ENCODE measurements around the gene PAFAH2.
A peak's percentile ranks its signal among the peaks of the same experiment; 100 is the strongest.
"Not testable (repeated sequence)": the region's sequence is repeated elsewhere in the genome, so short reads cannot be mapped to it uniquely, and the experiment has no call there.

Gene PAFAH2

DNA sequence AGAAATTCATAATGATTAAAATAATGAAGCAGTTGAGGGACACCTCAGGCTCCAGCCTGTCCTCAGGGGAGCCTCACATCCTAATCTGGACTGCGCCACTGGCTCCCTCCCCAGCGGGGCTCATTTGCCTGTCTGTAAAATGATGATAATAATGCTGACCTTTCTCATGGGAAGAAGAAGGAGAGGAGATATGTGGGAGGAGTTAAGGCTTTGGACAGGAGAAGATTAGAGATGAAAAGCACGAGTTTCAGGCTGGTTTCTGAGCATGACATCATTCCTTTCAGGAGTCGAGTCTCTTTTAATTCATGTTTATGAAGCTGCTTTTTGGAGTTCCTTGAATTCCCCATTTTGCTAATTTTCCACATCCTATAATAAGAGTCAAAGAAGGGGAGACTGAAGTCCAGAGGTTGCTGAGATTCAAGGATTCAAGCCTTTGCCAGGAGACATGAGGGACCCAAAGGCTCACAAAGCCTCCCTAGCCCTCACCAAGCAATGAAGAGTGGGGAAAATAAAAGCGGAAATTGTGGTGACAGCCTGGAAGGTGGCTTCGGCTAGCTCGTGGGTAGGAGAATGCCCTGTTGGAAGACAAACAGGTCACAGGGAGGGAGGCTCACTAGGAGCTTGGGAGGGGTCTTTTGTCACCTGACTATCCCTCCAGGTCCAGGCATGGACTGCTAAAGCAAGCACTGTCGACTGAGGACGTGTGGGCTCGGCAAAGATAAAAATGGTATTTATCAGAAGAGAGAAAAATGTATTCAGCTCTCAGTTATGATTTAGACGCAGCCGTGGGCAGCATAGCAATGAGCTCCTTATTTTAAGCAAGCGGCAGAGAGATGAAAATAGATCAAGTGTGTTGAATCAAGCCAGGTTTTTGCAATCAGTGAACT, 64.1 kb downstream of the PAFAH2 start:
- DNase-seq (ENCODE audit: low read depth in 2 of 2) = no peak
- no peak overlapping the region for H3K4me3 ChIP-seq (replicated peaks in 1 of 2; ENCODE audit: low read depth in 2 of 2, low read length in 2 of 2)
- TF ChIP-seq, protein P1, sequence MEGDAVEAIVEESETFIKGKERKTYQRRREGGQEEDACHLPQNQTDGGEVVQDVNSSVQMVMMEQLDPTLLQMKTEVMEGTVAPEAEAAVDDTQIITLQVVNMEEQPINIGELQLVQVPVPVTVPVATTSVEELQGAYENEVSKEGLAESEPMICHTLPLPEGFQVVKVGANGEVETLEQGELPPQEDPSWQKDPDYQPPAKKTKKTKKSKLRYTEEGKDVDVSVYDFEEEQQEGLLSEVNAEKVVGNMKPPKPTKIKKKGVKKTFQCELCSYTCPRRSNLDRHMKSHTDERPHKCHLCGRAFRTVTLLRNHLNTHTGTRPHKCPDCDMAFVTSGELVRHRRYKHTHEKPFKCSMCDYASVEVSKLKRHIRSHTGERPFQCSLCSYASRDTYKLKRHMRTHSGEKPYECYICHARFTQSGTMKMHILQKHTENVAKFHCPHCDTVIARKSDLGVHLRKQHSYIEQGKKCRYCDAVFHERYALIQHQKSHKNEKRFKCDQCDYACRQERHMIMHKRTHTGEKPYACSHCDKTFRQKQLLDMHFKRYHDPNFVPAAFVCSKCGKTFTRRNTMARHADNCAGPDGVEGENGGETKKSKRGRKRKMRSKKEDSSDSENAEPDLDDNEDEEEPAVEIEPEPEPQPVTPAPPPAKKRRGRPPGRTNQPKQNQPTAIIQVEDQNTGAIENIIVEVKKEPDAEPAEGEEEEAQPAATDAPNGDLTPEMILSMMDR (IDR thresholded peaks at IDR 0.05; ENCODE audit: low read depth, low read length) = no peak

DNA sequence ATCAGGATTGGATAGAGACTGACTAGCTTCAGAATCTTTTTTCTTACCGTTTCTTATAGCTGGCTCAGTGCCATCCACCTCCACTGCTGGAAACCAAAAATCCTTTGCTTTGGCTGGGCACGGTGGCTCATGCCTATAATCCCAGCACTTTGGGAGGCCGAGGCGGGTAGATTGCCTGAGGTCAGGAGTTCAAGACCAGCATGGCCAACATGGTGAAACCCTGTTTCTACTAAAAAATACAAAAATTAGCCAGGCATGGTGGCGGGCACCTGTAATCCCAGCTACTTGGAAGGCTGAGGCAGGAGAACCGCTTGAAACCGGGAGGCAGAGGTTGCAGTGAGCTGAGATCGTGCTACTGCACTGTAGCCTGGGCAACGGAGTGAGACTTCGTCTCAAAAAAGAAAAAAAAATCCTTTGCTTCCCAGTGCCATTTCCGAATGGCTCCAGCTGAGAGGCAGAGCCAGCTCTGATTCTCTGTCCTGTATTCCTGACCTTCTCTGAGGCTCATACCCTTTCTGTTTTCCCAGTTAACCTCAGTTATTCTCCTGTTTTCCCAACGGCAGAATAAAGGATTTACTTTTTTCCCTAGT, 65.0 kb downstream of the PAFAH2 start:
- not testable (repeated sequence) for DNase-seq (ENCODE audit: low read depth in 2 of 2); H3K4me3 ChIP-seq (replicated peaks in 1 of 2; ENCODE audit: low read depth in 2 of 2, low read length in 2 of 2)

DNA sequence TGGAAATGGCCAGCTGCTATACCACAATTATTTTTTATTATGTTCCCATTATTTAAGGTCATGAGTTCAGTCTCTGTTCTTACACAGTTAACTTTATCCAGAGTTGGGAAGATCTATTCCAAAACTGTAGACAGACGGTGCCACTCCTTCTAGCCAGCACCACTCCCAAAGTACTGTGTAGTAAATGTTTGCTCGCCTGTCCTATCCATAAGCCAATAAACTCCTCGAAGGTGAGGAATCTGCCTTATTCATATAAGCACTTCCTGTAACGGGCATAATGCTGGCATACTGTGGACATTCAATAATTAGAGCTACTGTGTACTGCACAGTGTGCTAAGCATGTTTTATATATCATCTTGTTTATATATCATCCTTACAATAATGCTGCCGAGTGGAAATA, 65.5 kb downstream of the PAFAH2 start:
- TF ChIP-seq, protein P1 (IDR thresholded peaks at IDR 0.05; ENCODE audit: low read depth, low read length) = no peak
- DNase-seq (ENCODE audit: low read depth in 2 of 2) = no peak
- no peak overlapping the region for H3K4me3 ChIP-seq (replicated peaks in 1 of 2; ENCODE audit: low read depth in 2 of 2, low read length in 2 of 2)

DNA sequence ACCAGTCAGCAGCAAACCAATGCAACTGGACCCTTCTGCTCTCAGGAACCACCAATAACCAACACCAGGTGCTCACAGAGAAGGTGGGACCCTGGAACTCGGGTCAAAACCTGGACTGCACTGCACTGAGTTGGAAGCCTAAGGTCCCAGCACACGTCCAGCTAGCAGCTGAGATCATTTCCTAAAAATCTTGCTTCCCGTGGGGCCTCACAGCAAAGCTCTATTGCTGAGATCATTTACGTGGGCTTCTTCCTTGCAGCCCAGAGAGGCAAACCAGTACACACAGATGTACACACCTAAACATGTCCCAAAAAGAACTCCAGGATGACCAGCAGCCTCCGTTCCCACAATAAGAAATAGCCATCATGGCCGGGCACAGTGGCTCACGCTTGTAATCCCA, 68.8 kb downstream of the PAFAH2 start:
- H3K4me3 ChIP-seq (replicated peaks in 1 of 2; ENCODE audit: low read depth in 2 of 2, low read length in 2 of 2) = no peak overlapping the region
- TF ChIP-seq, protein P1 (IDR thresholded peaks at IDR 0.05; ENCODE audit: low read depth, low read length) = no peak
- DNase-seq (ENCODE audit: low read depth in 2 of 2) = no peak

DNA sequence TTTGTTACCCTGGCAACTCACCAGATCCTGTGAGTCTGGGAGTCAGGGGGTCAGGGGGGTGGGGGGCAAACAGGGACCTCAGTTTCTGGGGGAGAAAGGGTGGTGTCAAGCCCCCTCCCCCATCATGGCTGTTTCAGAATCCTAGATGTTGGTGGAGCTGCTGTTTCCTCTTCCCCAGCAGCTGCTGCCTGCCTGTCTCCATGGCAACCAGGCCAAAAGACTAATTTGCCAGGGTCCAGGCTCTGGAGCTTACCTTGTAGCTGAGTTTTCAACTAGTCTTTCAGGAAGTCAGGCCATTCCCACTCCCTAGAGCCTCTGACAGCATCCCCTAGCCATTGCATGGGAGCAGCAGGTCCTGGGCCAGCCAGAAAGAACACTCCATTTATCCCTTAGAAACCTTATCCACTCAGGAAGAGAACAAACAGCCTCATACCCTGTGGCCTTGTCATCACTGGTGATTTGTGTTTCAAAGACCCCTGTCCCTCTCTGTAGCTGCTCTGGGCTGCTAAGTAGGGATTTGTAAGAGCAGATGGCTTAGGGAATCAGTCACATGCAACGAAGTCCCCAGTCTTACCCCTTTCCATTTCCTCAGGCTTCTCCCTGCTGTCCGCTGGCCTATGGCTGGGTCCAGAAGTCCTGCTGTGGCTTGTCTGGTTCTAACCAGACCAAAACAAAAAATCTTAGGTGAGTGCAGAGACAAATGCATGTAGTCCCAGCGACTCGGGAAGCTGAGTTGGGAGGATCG, 70.2 kb downstream of the PAFAH2 start:
- peak in 1 of 2 donors; percentile 31 for DNase-seq (ENCODE audit: low read depth in 2 of 2)
- H3K4me3 ChIP-seq (replicated peaks in 1 of 2; ENCODE audit: low read depth in 2 of 2, low read length in 2 of 2) = no peak overlapping the region

DNA sequence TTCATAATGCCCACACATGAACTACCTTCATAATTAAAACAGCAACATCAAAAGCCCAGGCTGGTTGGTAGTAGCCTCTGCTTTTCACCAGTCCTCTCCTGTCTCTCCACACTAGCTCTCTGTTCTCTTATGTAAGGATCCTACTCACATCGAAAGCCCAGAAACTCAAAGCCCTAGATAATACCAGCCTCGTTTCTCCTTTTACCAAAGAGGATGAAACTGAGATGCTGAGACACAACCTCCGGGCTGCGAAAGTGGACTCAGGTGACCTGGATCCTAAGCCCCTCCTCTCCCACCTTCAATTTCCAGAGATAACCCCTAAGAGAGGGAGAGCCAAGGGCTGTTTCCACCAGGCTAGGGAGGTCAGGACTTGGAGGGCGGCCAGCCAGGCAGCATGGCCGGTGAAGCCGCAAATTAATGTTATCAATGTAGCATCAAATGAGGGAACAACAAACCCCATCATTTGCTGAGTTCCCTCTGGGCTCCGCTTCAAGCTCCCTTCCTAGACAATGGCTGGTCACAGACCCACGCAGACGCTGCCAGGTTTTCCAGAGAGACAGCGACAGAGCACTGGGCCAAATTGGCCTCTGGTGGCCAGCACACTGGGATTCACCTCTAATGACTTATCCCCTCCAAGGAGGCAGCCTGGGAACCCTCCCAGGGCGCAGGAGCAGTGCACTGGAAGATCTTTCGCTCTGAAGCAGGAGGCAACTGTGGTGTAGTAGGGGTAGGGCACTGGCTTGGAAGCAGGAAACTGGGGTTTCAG, 70.9 kb downstream of the PAFAH2 start:
- no peak overlapping the region for H3K4me3 ChIP-seq (replicated peaks in 1 of 2; ENCODE audit: low read depth in 2 of 2, low read length in 2 of 2)
- DNase-seq (ENCODE audit: low read depth in 2 of 2) = no peak
- TF ChIP-seq, protein P1 (IDR thresholded peaks at IDR 0.05; ENCODE audit: low read depth, low read length) = no peak

More for the DNA sequence above, 70.2 kb downstream of the PAFAH2 start:
- TF ChIP-seq, protein P1 (IDR thresholded peaks at IDR 0.05; ENCODE audit: low read depth, low read length) = no peak

Data from cardiac fibroblast (primary cell).